Cardiac fibroblast (primary cell): Measurements from ENCODE around the gene TSPOAP1.
"Not testable (repeated sequence)": the region's sequence is repeated elsewhere in the genome, so short reads cannot be mapped to it uniquely, and the experiment has no call there.

Experiments
- DNase-seq, 2 donors: peaks; one replicate each; pipeline versions ENCODE4 v3.0.0 to v3.0.0-alpha.2; 2010; ENCODE audit warnings: low read depth in 2 of 2
- H3K4me3 ChIP-seq, 2 donors: replicated peaks in 1 of 2; 1 replicate in 1 of 2; 2 replicates in 1 of 2; pipeline ENCODE4 v1.5.1; 2011; ENCODE audit warnings: low read depth in 2 of 2, low read length in 2 of 2, mild to moderate bottlenecking in 2 of 2, moderate library complexity in 1 of 2
- CTCF ChIP-seq: IDR thresholded peaks from one replicate; pipeline ENCODE4 v1.5.1; 2011; ENCODE audit warnings: low read depth, mild to moderate bottlenecking, low read length, inconsistent platforms

TSPOAP1 gene

GRCh38 chr17:58345500-58345899 is 16.9 kb upstream of the TSPOAP1 start:
- no peak for TF ChIP-seq CTCF
- no peak overlapping the region for H3K4me3 ChIP-seq
- DNase-seq: no peak

GRCh38 chr17:58344791-58345157 is 16.2 kb upstream of the TSPOAP1 start:
- TF ChIP-seq CTCF: no peak
- no peak overlapping the region for H3K4me3 ChIP-seq
- no peak for DNase-seq

- no peak for TF ChIP-seq CTCF
- DNase-seq: no peak
- H3K4me3 ChIP-seq: no peak overlapping the region
Observed at GRCh38 chr17:58344047-58344790, 15.6 kb upstream of the TSPOAP1 start.

DNA sequence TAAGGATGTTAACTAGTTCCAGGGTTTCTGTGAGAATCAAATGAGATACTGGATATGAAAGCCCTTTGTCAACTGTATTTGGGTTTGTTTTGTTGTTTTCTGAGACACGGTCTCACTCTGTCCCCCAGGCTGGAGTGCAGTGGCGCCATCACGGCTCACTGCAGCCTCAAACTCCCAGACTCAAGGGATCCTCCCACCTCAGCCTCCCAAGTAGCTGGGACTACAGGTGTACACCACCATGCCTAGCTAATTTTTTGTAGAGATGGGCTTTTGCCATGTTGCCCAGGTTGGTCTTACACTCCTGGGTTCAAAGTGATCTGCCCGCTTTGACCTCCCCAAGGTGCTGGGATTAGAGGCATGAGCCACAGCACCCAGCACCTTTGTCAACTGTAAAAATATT is 14.5 kb upstream of the TSPOAP1 start:
- H3K4me3 ChIP-seq: no peak overlapping the region
- TF ChIP-seq CTCF: no peak
- DNase-seq: no peak

DNA sequence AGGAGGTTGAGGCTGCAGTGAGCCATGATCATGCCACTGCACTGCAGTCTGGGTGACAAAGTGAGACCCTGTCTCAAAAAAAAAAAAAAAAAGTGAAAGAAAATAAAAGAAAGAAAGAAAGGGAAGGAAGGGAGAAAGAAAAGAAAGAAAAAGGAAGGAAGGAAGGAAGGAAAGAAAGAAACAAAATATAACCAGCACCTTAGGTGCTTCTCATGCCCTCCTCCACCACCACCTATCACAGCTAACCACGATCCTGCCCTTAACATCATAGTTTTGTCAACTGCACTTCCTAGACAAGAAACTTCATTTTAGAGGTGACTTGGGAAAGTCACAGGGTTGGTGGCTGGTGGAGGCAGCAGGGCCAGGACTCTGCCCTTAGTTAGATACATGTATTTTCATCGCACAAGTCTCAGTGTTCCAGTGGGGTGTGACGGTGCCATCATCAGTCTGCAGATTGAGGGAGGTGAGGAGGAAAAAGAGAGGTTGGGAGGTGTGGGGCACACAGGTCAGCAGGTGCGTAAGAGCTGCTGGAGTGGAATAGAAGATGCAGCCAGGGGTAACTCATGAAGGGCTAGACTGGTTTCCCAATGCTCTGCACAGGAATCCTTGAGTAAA is 13.4 kb upstream of the TSPOAP1 start:
- TF ChIP-seq CTCF: no peak
- DNase-seq: no peak
- H3K4me3 ChIP-seq: no peak overlapping the region

- DNase-seq: not testable (repeated sequence)
Observed at GRCh38 chr17:58341136-58341860, 12.7 kb upstream of the TSPOAP1 start.

DNA sequence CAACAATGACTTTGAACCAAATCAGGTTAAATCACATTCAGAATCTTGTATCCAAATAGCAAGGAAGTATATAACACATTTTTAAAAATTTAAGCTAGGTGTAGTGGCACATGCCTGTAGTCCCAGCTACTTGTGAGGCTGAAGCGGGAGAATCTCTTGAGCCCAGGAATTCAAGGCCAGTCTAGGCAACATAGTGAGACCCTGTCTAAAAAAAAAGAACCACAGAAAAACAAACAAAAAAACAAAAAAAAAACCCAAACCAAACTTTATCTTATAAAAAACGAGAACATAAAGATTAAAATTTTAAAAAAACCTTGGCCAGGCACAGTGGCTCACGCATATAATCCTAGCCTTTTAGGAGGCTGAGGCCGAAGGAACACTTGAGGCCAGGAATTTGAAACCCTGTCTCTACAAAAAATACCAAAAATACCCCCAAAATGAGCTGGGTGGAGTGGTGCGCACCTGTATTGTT is 11.8 kb upstream of the TSPOAP1 start:
- DNase-seq: no peak
- H3K4me3 ChIP-seq: no peak overlapping the region
- no peak for TF ChIP-seq CTCF

More at GRCh38 chr17:58341136-58341860, 12.7 kb upstream of the TSPOAP1 start:
- not testable (repeated sequence) for H3K4me3 ChIP-seq
